GM21786 (cell line): ENCODE measurements around the gene KCNH5.
"Not testable (repeated sequence)": the region's sequence is repeated elsewhere in the genome, so short reads cannot be mapped to it uniquely, and the experiment has no call there.

Experiments used
- ATAC-seq: cut with Tn5 transposase; IDR thresholded peaks from one replicate; pipeline ENCODE4 v1.9.1; 2021; ENCODE audit not compliant: unreplicated experiment

Gene KCNH5

DNA sequence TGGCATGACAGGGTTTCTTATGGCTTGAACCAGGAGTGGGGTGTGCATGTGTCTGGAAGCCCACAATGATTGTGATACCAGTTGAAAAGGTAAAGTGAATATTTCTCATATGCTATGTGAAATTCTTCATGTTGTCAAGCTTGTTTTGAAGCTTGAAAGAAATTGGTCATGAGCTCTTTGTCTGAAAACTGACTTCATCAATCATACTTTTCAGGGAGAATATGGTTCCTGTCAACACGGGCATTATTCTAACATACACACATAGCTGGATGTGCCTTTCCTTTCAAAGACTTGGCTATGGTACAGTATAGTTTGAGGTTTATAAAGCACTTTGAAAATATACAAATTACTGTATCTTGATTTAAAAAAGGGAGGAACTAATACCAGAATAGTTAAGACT, 158.8 kb downstream of the KCNH5 start:
- ATAC-seq, result no peak

DNA sequence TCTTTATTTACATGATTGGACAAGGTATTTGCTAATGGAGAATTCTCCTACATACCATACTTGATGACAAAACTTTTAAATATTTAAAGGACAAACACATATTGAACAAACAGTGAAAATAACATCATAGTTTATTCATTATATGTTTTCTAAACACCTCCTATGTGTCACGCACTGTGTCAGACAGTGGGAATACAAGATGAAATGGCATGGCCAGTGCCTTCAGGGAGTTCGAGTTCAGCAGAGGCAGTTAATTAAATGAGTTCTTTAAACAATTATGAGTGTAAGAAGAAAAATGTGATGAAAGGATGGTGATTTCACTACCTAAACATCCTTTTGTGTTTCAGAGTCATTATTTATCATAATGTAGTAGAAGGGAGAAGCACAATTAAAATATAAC, 159.8 kb downstream of the KCNH5 start:
- ATAC-seq, result no peak

DNA sequence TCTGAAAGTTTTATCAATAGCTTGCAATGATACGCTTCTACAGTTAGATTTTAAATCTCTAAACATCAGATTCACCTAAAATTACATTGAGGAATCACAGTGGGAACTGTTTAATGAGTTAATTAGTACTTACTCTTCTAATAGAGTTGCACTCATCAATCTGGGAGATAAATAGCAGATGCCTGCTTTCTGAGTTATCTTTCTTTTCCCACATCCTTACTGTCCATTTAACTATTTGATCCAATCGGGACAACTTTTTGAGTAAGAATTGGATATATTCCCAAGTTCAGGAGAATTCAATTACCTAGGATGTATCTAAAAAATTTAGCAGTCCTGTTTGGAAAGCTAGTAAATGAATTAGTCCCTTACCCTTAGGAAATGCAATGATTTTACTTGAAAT, 162.3 kb downstream of the KCNH5 start:
- no peak for ATAC-seq

DNA sequence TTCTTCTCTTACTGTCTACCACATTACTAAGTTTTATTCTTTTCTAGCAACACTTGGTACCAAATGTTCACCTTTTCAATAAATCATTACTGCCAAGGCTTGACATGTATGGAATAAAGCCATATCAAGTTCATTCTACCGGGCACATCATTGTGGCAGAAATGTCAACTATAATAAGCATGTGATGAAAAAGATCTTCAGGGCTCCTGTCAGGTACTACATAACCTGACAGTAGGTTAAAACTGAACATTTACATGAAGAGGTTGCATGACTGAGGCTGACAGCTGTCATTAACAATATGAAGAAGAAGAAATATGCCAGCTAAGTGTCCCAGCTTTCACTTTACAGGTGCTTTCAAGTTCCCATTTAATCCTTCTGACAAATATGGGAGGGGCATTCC, 178.9 kb downstream of the KCNH5 start:
- no peak for ATAC-seq

DNA sequence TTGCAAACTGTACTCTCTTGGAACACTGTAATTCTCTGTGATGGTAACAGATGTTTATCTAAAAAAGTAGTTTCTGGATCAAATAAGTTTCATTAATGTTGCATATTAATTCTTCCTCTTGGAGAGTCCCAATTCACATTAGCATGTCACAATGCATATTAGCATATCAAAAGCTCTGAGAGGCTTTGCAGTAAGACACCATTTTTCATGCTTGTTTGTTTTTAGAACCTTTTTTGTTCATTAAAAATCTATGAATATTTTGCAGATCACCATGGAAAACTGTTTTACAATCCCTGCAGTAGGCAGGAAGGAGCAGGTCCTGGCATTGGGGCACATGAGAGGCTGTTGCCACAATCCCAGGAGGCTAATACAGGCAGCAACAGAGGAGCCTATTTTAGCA, 180.7 kb downstream of the KCNH5 start:
- ATAC-seq, result no peak

DNA sequence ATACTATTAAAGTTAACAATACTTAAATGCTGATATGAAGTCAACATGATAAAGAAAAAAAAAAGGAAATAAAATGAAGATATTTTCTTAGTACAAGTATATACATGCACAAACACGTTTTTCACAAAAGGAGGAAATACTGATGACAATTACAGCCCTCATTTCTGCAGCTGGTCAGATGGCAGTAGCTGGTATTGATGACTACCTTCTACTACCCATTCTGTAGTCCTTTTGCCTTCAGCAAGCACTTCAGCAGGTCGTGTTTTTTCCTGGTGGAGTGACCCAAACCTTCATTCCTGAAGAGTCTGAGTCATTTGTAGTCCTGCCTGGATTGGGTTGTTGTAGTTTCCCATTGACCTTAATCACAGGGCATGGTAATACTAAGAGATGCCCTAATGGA, 187.2 kb downstream of the KCNH5 start:
- ATAC-seq, result not testable (repeated sequence)

DNA sequence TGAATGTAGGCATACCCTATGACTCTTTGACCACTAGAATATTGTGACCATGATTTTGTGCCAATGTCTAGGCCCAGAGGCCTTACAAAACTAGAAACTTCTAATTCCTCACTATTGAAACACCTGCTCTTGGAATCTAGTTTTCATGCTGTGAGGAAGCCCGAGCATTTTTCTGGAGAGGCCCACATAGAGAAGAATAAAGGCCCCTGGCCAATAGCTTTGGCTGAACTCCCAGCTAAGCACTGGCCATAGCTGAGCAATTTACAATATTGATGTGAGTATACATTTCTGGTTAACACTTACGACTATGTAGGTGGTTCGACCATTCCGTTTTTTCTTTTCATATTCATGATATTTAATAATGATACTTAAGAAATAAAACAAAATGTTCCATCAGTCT, 190.3 kb downstream of the KCNH5 start:
- no peak for ATAC-seq

DNA sequence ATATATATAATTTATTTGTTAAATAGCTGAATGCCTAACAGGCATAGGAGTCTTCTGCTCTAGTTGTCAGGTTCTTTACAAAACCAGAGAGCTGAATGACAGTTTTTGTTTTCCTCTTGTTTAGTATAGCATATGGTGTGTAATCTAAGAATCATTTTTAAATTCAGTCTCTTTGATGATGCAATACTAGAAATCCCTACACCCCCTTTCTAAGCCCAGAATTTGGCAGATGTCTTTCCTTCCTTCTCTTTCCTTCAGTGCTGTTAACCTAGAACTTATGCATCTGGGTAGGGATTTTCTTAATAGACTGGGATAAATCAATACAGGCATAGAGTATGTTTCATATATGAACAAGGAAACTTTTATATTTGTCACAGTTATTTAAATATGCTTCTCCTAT, 198.1 kb downstream of the KCNH5 start:
- no peak for ATAC-seq

DNA sequence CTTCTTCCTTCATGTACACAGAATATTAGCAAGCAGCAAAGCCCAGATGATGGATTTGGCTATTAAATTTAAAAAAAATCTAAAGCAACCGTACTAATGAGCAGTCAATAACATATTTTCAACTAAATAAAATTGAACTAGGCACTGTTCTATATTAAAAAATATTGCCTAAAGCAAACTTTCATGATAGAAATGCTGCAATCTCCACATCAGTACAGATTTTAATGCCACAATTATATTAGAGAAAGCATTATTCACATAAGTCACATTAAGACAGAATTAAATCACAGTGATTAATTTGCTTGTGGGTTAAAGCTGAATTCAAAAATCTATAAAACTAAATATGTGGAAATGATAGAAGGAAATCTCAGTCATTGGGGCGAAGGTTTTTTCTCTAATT, 200.7 kb downstream of the KCNH5 start:
- ATAC-seq, result no peak

DNA sequence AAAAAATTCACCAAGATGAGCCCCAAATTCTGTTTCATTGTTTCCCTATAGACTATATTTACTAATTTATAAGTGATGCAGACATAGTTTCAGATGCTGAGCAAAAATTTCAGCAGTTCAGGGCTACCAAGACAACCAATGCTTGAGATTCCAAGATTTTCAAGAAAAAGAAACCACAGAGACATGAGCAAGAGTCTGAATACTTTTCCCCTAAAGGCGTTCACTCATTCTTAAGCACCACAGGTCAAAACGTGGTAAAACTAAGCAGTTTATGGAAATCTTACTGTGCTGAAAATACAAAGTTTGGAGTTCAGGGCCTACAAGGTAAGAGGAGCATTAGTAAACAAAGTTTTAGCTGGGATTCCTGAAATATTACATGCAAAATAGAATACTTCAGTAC, 221.2 kb downstream of the KCNH5 start:
- ATAC-seq, result no peak

DNA sequence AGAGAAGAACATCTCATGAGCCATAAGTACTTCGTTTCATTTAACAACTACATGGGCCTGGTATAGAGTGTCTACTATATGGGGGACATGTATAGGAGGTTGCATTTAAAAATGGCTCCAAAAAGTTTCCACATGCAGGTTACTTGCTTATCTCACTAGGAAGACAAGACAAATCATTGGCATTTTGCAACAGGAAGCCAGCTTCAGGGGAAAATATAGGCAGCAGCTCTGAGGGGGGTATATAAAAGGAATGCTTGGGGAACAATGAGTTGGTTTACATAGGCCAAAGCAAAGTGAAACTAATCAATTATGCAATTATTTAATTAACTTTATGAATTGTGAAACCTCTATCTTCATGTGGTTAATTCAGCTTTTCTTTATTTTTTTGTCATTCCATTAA, 225.3 kb downstream of the KCNH5 start:
- ATAC-seq, result no peak

DNA sequence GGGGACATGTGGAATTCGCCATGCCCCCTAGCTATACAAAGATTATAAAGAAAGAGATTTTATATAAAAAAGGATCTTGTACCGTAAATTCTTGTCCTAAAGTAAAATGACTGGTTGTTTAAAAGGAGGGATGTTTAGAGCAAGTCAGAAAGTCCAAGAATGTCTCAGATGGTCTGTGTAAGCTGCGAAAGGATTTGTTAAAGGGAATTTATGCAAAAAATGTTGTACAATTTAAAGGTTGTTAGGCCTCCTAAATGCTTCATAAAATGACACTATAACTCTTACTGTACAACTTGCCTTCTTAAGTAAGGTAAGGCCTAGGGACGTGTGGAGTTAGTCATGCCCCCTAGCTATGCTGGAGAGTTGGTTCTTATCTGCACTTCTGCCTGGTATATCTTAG, 237.6 kb downstream of the KCNH5 start:
- no peak for ATAC-seq

DNA sequence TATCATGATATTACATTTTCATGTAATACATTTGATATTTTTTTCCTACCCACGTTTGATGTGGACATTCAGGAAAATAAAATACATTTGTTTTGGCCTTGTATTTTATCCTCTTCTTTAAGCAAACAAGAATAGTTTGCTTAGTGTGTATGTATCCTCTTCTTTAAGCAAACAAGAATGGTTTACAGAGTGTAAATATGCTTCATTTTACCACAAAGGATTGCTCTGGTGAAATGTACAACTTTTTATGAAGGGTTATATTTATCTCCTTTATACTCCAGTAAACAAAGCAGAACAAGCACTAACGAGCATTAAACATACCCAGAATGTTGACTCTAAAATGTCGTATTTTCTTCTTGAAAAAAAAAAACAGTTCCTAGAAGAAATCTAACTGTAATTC, 244.7 kb downstream of the KCNH5 start:
- no peak for ATAC-seq

DNA sequence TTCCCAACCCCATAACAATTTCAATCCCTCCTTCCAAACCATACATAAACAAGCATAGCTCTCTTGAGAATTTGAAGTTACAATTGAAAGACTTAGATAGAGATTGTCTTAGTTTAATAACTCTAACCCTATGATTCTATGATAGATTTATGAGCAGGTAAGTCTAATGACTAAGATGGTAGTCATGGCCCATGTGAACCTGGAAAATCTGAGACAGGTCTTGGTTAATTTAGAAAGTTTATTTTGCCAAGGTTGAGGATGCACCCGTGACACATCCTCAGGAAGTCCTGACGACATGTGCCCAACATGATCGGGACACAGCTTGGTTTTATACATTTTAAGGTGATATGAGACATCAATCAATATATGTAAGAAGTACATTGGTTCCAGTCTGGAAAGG, 248.8 kb downstream of the KCNH5 start:
- no peak for ATAC-seq

DNA sequence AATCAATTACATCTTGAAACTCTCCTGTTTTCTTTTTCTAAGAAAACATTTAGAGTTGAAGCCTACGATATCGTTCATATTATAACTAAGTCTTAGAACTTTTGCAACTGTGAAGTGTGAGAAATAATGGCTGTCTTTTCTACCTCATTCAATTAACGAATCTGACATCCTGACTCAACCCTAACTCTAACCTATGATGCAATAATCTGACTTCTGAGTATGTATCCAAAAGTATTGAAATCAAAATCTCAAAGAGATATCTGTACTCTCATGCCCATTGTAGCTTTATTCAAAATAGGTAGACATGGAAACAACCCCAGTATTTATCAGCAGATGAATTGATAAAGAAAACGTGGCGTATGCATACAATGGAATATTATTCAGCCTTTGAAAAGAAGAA, 252.7 kb downstream of the KCNH5 start:
- no peak for ATAC-seq

DNA sequence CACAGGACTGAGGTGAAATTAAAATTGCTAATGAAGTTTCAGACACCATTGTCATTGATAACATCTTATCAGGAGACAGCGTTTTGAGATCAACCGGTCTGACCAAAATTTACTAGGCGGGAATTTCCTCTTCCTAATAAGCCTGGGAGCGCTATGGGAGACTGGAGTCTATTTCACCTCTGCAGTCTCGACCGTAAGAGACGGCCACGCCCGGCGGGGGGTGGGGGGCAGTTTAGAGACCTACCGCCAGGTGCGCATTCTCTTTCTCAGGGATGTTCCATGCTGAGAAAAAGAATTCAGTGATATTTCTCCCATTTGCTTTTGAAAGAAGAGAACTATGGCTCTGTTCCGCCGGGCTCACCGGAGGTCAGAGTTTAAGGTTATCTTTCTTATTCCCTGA, 263.9 kb downstream of the KCNH5 start:
- not testable (repeated sequence) for ATAC-seq

DNA sequence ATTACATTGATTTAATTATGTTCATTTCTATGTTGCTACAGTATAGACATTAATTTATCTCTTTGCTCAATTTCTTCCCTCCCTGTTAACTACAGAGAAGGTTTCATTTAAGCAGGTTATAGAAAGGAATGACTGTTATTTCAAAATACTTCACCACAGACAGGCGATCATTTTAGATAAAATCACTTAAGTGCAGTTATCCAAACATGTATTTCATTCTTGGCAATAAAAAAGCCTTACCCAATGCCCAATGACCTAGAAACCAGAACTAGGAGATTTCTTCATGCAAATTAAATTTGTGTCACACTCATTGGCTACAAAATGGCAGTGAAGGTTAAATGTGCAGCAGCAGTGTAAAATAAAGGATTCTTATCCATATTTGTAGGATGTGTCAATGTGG, 266.4 kb downstream of the KCNH5 start:
- no peak for ATAC-seq

DNA sequence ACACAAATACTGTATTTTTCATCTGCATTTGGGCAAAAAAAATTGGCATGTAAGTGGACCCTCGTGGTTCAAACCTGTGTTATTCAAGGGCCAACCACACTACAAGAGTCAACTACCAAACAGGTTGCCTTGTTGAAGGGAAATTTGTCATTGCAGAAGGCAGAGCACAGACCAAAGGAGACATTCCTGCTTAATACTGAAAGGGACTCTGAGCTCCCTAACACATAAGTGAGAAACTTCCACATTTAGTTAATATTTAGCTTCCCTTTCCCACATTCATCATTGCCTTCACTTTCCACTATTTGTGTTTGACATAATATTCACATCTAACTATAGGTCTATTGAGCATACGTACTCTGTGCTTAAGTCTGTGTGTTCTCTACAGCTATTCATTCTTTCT, 266.9 kb downstream of the KCNH5 start:
- no peak for ATAC-seq

DNA sequence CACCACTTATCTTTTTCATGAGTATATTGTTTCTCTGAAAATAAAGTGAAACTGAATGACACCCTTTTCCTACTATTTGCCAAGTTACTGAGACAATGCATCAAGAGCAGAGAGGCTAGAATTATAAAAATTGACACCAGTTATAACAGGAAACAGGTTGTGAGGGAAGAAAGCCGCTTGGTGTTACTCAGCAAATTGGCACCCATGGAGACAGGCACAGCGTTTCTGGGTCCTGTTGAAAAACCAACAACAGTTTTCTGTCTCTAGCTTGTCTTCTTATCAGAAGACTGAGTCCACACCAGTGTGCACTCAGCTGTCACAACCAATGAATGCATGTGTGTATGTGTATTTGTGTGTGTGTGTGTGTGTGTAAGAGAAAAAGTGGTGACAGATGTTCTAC, 267.7 kb downstream of the KCNH5 start:
- no peak for ATAC-seq

DNA sequence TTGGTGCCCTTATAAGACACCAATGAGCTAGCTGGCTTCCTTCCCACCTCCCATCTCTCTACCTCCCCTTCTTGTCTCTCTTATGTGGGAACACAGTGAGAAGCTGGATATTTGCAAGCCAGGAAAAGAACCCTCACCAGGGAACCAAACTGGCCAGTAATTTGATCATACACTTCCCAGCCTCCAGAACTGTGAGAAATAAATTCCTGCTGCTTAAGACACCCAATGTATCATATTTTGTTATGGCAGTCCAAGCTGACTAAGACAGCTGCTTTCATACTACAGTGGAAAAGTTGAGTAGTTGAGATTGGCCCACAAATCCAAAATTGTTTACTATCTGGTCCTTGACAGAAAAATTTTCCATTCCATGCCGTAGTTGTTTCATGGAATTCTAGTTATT, 269.0 kb downstream of the KCNH5 start:
- ATAC-seq, result no peak

DNA sequence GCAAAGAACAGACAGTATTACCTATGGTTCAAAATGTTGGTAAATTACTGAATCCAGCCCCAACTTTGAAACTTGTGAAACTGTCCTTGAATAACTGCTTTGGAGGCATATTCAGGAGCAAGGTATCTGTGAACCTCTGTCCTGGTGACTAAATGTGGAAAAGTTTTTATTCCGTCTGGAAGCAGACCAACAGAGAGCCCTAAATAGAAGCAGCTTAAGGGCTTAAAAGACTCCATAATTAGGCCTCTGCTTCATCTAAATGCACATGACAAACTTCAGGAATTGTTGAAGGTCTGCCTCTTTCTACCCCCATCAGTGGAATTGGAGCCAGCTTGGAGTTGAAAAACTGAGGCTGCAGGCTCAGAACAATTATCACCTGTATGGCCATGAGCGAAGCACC, 276.5 kb downstream of the KCNH5 start:
- ATAC-seq, result no peak

DNA sequence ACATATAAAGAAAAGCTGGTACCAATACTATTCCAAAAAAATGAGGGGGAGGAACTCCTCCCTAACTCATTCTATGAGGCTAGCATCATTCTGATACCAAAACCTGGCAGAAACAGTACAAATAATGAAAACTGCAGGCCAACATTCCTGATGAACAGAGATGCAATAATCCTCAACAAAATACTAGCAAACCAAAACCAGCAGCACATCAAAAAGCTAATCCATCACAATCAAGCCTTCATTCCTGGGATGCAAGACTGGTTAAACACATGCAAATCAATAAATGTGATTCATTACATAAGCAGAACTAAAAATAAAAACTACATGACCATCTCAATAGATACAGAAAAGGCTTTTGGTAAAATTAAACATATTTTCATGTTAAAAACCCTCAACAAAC, 281.3 kb downstream of the KCNH5 start:
- ATAC-seq, result no peak

DNA sequence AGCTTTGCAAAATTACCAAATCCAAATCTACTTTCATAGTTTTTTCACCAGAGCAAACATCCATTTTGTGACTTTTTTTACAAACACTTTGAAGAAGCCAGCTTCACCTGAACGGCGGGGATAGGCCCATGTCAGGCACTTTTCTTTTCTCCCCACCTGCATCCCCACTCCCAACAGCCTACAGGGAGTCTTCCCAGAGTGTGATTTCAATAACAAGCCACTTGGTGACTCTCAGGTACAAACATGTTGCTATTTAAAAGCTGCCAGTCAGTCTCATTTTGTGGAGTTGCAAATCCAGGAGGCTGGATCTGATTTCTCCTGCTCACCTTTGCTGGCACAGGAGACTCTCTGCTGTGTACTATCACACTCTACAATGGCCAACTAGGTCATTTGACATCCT, 285.5 kb downstream of the KCNH5 start:
- no peak for ATAC-seq

DNA sequence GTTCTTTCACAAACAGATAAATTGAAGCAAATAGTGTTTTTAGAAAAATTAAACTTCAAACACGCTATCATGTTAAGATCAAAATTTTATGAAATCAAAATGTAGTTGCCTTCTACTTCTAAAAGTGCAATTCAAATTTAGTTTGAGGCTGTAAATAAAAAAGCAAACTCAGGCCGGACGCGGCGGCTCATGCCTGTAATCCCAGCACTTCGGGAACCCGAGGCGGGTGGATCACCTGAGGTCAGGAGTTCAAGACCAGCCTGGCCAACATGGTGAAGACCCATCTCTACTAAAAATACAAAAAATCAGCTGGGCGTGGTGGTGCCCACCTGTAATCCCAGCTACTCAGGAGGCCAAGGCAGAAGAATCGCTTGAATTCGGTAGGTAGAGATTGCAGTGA, 298.4 kb downstream of the KCNH5 start:
- not testable (repeated sequence) for ATAC-seq
